ENCODE measurements around the gene SLC39A11. TPM values are rescaled to one million over a fixed set of nuclear protein-coding genes. Genes with fewer than 3 reads are reported as not detected.

SLC39A11 gene
- total and polyA plus RNA-seq, 2 donors (not counting 1 experiment from before 2014, with no cell fraction given): 12.7 to 27.4 TPM

- Histone ChIP-seq H3K79me2 (ENCODE audit: control insufficient read depth, insufficient read depth, low read length) (no peaks in the 10 kb centered on the region), H2AFZ (ENCODE audit: low read length) (no peak overlapping the region), H4K20me1 (ENCODE audit: control insufficient read depth, extremely low read depth, insufficient read depth, low read length) (no peaks in the 10 kb centered on the region), H3K4me3 (replicated peaks in 1 of 4; ENCODE audit: control extremely low read depth in 1 of 4, insufficient read depth in 1 of 4, low read depth in 3 of 4, low read length in 4 of 4) (no peak overlapping the region), H3K36me3 (ENCODE audit: control insufficient read depth, insufficient read depth, low read length) (no peaks in the 10 kb centered on the region), H3K27ac (ENCODE audit: insufficient read depth, low read length) (no peak overlapping the region), H3K9ac (ENCODE audit: insufficient read depth, low read length) (no peak overlapping the region), H3K4me1 (ENCODE audit: control insufficient read depth, extremely low read depth, insufficient read depth, low read length) (no peaks in the 10 kb centered on the region), H3K4me2 (ENCODE audit: extremely low read depth, insufficient read depth, low read length) (no peak overlapping the region), H3K9me3 (ENCODE audit: control insufficient read depth, insufficient read depth, low read depth, low read length) (no peaks in the 10 kb centered on the region), H3K27me3 (ENCODE audit: control insufficient read depth, insufficient read depth, low read length) (no peaks in the 10 kb centered on the region)
- TF ChIP-seq EZH2 (IDR thresholded peaks at IDR 0.05; ENCODE audit: low read length, missing control alignments): no peak
- TF ChIP-seq CTCF (conservative IDR thresholded peaks at IDR 0.05 in 1 of 2, IDR thresholded peaks at IDR 0.05 in 1 of 2; ENCODE audit: low read depth in 1 of 2, low read length in 2 of 2): no peak
- no peak for DNase-seq (ENCODE audit: low read depth in 2 of 2)
These were observed 136.9 kb downstream of the SLC39A11 start for GRCh38 chr17:72955391-72956140.

GRCh38 chr17:72954579-72954978, 137.9 kb downstream of the SLC39A11 start:
- no peak overlapping the region for H2AFZ ChIP-seq (ENCODE audit: low read length)
- no peaks in the 10 kb centered on the region for H3K27me3 ChIP-seq (ENCODE audit: control insufficient read depth, insufficient read depth, low read length)
- H3K4me3 ChIP-seq (replicated peaks in 1 of 4; ENCODE audit: control extremely low read depth in 1 of 4, insufficient read depth in 1 of 4, low read depth in 3 of 4, low read length in 4 of 4): no peak overlapping the region
- no peak overlapping the region for H3K9ac ChIP-seq (ENCODE audit: insufficient read depth, low read length)
- no peak for DNase-seq (ENCODE audit: low read depth in 2 of 2)
- no peak overlapping the region for H3K4me2 ChIP-seq (ENCODE audit: extremely low read depth, insufficient read depth, low read length)
- H3K36me3 ChIP-seq (ENCODE audit: control insufficient read depth, insufficient read depth, low read length): no peaks in the 10 kb centered on the region
- H3K27ac ChIP-seq (ENCODE audit: insufficient read depth, low read length): no peak overlapping the region
- no peaks in the 10 kb centered on the region for H3K9me3 ChIP-seq (ENCODE audit: control insufficient read depth, insufficient read depth, low read depth, low read length)
- TF ChIP-seq EZH2 (IDR thresholded peaks at IDR 0.05; ENCODE audit: low read length, missing control alignments) (no peak), CTCF (conservative IDR thresholded peaks at IDR 0.05 in 1 of 2, IDR thresholded peaks at IDR 0.05 in 1 of 2; ENCODE audit: low read depth in 1 of 2, low read length in 2 of 2) (no peak)
- no peaks in the 10 kb centered on the region for H3K4me1 ChIP-seq (ENCODE audit: control insufficient read depth, extremely low read depth, insufficient read depth, low read length)
- no peaks in the 10 kb centered on the region for H3K79me2 ChIP-seq (ENCODE audit: control insufficient read depth, insufficient read depth, low read length)
- H4K20me1 ChIP-seq (ENCODE audit: control insufficient read depth, extremely low read depth, insufficient read depth, low read length): no peaks in the 10 kb centered on the region

- TF ChIP-seq CTCF (conservative IDR thresholded peaks at IDR 0.05 in 1 of 2, IDR thresholded peaks at IDR 0.05 in 1 of 2; ENCODE audit: low read depth in 1 of 2, low read length in 2 of 2): no peak
- no peak for TF ChIP-seq EZH2 (IDR thresholded peaks at IDR 0.05; ENCODE audit: low read length, missing control alignments)
- Histone ChIP-seq H3K36me3 (ENCODE audit: control insufficient read depth, insufficient read depth, low read length) (no peaks in the 10 kb centered on the region), H3K9ac (ENCODE audit: insufficient read depth, low read length) (no peak overlapping the region), H3K9me3 (ENCODE audit: control insufficient read depth, insufficient read depth, low read depth, low read length) (no peaks in the 10 kb centered on the region), H3K4me3 (replicated peaks in 1 of 4; ENCODE audit: control extremely low read depth in 1 of 4, insufficient read depth in 1 of 4, low read depth in 3 of 4, low read length in 4 of 4) (no peak overlapping the region), H4K20me1 (ENCODE audit: control insufficient read depth, extremely low read depth, insufficient read depth, low read length) (no peaks in the 10 kb centered on the region), H3K4me1 (ENCODE audit: control insufficient read depth, extremely low read depth, insufficient read depth, low read length) (no peaks in the 10 kb centered on the region), H3K27ac (ENCODE audit: insufficient read depth, low read length) (no peak overlapping the region), H3K27me3 (ENCODE audit: control insufficient read depth, insufficient read depth, low read length) (no peaks in the 10 kb centered on the region), H3K79me2 (ENCODE audit: control insufficient read depth, insufficient read depth, low read length) (no peaks in the 10 kb centered on the region), H2AFZ (ENCODE audit: low read length) (no peak overlapping the region), H3K4me2 (ENCODE audit: extremely low read depth, insufficient read depth, low read length) (no peak overlapping the region)
- DNase-seq (ENCODE audit: low read depth in 2 of 2): no peak
These were observed 138.9 kb downstream of the SLC39A11 start for GRCh38 chr17:72953621-72954020.

Measured in fibroblast of lung (primary cell).